ENCODE results near the gene BCAP31. TPM values are rescaled to one million over a fixed set of nuclear protein-coding genes. Genes with fewer than 3 reads are reported as not detected.
A peak's percentile ranks its signal among the peaks of the same experiment; 100 is the strongest.

BCAP31 gene
- total RNA-seq, 4 donors from 2014 or later: 37.6 to 113 (median 74.4) TPM

DNA sequence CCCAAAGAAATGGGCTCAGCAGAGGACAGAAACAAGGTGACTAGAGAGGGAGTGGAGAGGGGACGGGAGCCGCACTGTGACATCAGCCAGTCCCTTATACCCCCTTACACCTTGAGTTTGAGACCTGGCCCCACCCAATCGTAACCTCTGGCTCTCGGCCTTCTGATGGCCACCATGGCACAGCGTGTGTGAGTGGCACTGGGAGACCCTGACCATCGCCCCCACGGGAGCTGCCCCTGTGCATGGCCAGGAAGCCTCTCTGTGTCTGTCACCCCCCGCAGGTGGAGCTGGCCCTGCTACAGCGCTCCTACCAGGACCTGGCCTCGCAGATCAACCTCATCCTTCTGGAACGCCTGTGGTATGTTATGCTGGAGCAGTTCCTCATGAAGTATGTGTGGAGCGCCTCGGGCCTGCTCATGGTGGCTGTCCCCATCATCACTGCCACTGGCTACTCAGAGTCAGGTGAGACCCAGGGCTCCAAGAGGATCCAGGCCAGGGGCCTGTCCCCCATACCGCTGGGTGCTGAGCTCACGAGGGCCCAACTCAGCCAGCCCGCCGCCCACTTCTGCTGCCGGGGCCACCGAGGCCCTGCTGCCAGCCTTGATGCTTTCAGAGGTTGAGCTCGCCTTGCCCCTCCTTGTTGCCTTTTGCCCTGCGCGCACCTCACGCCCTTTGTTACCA, 4.9 kb upstream of the BCAP31 start:
- no peaks in the 10 kb centered on the region for H3K9me3 ChIP-seq
- 91% methylated on average over 23 of the region's 23 CpGs; no CpG with 5 or more reads in 1 of the 2 donors for WGBS, 2 donors (ENCODE audit: low coverage in 1 of 2)
- peaks cover 19 to 41% (median 35%) of the 10 kb centered on the region in 4 donors for H3K4me1 ChIP-seq
- H3K36me3 ChIP-seq: no peaks in the 10 kb centered on the region
- intact Hi-C loops (cut with DNase I; ENCODE audit: low total_unique reads): no loop called here
- no peak for DNase-seq
- H3K4me3 ChIP-seq: no peak overlapping the region
- in situ Hi-C loops (cut with MboI; ENCODE audit: low pct_ligation_motif_present in 1 of 4, low pct_unique_long_range_greater_than_20kb in 1 of 4, low sequenced_read_pairs in 3 of 4): no loop called here
- TF ChIP-seq, protein P1, sequence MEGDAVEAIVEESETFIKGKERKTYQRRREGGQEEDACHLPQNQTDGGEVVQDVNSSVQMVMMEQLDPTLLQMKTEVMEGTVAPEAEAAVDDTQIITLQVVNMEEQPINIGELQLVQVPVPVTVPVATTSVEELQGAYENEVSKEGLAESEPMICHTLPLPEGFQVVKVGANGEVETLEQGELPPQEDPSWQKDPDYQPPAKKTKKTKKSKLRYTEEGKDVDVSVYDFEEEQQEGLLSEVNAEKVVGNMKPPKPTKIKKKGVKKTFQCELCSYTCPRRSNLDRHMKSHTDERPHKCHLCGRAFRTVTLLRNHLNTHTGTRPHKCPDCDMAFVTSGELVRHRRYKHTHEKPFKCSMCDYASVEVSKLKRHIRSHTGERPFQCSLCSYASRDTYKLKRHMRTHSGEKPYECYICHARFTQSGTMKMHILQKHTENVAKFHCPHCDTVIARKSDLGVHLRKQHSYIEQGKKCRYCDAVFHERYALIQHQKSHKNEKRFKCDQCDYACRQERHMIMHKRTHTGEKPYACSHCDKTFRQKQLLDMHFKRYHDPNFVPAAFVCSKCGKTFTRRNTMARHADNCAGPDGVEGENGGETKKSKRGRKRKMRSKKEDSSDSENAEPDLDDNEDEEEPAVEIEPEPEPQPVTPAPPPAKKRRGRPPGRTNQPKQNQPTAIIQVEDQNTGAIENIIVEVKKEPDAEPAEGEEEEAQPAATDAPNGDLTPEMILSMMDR (IDR thresholded peaks at IDR 0.05): no peak
- no peak for TF ChIP-seq EP300 (IDR thresholded peaks at IDR 0.05; ENCODE audit: low read depth)
- TF ChIP-seq POLR2AphosphoS5 (IDR thresholded peaks at IDR 0.05): no peak
- TF ChIP-seq POLR2A (IDR thresholded peaks at IDR 0.05): no peak
- no peaks in the 10 kb centered on the region for H3K27me3 ChIP-seq
- H3K27ac ChIP-seq: no peak overlapping the region

DNA sequence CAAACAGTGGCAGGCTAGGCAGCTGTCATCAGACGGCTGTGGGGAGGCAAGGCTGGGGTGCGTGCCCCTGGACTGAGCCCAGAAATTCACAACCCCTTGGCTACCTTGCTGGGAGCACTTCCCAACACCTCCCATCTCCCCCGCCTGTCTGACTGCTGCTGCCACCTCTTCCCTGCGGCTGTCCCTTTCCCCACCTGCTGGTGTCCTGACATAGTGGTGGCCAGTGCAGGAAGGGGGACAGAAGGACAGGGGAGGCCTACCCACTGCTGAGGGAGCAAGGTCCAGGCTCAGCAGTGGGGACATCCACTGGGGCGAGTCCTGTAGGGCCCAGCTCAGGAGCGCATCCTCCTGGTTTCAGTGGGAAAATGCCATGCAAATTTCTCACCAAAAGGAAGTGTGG, 3.9 kb upstream of the BCAP31 start:
- H3K27me3 ChIP-seq: no peaks in the 10 kb centered on the region
- in situ Hi-C loops (cut with MboI; ENCODE audit: low pct_ligation_motif_present in 1 of 4, low pct_unique_long_range_greater_than_20kb in 1 of 4, low sequenced_read_pairs in 3 of 4): no loop called here
- 72% methylated on average over 6 of the region's 6 CpGs; no CpG with 5 or more reads in 1 of the 2 donors for WGBS, 2 donors (ENCODE audit: low coverage in 1 of 2)
- no peaks in the 10 kb centered on the region for H3K36me3 ChIP-seq
- H3K27ac ChIP-seq: peak overlapping the region; percentile 95 to 98 (median 97)
- no peak for DNase-seq
- no peak overlapping the region for H3K4me3 ChIP-seq
- no peak for TF ChIP-seq EP300 (IDR thresholded peaks at IDR 0.05; ENCODE audit: low read depth)
- intact Hi-C loops (cut with DNase I; ENCODE audit: low total_unique reads): no loop called here
- no peaks in the 10 kb centered on the region for H3K9me3 ChIP-seq
- H3K4me1 ChIP-seq: peaks cover 19 to 43% (median 35%) of the 10 kb centered on the region in 4 donors

DNA sequence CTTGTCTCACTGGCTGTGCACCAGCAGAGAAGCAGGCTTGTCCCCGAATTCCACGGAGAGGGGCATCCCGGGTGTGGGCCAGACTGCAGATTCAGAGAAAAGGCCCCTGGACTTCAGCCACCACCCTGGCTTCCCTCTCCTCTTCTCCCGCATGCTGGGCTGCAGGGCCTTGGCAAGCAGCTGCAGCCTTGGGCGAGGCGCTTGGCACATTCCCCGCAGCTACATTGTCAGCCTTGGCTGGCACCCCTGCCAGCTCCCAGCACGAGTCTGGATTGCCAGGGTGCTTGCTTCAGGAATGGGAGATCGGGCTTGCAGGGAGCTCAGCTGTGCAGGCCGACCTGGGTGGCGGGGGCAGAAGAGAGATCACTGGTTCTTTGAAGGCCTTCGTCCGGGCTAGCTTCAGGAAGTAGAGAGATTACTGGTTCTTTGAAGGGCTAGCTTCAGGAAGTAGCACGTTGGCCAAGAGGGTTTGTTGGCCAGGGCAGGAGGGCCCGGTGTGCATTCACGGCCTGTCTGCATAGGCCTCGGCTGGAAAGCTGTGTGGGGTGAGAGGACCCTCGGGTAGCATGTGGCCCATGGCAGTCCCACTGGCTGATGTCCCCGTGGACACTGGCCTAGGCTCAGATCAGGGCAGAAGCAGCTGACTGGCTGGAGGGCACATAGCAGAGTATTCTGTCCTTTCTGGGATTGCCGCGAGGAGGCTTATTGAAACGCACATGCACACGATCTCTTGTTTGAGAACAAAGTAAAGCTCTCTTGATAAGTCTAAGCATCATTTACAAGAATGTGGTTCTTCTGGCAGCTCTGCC, 3.1 kb upstream of the BCAP31 start:
- Histone ChIP-seq H3K27me3 (no peaks in the 10 kb centered on the region), H3K4me1 (peaks cover 25 to 51% (median 42%) of the 10 kb centered on the region in 4 donors), H3K9me3 (no peaks in the 10 kb centered on the region), H3K4me3 (peak overlapping the region in 2 of 4 donors; percentile 5 to 88), H3K27ac (peak overlapping the region; percentile 95 to 98 (median 97)), H3K36me3 (no peaks in the 10 kb centered on the region)
- peak; percentile 63 for DNase-seq
- TF ChIP-seq POLR2AphosphoS5 (IDR thresholded peaks at IDR 0.05): no peak
- TF ChIP-seq EP300 (IDR thresholded peaks at IDR 0.05; ENCODE audit: low read depth): no peak
- TF ChIP-seq, protein P1 (IDR thresholded peaks at IDR 0.05): no peak
- no peak for TF ChIP-seq POLR2A (IDR thresholded peaks at IDR 0.05)
- intact Hi-C loops (cut with DNase I; ENCODE audit: low total_unique reads): no loop called here
- WGBS, 2 donors (ENCODE audit: low coverage in 1 of 2): 0 to 47% methylated on average over 1 to 23 of the region's 23 CpGs
- in situ Hi-C loops (cut with MboI; ENCODE audit: low pct_ligation_motif_present in 1 of 4, low pct_unique_long_range_greater_than_20kb in 1 of 4, low sequenced_read_pairs in 3 of 4): no loop called here

DNA sequence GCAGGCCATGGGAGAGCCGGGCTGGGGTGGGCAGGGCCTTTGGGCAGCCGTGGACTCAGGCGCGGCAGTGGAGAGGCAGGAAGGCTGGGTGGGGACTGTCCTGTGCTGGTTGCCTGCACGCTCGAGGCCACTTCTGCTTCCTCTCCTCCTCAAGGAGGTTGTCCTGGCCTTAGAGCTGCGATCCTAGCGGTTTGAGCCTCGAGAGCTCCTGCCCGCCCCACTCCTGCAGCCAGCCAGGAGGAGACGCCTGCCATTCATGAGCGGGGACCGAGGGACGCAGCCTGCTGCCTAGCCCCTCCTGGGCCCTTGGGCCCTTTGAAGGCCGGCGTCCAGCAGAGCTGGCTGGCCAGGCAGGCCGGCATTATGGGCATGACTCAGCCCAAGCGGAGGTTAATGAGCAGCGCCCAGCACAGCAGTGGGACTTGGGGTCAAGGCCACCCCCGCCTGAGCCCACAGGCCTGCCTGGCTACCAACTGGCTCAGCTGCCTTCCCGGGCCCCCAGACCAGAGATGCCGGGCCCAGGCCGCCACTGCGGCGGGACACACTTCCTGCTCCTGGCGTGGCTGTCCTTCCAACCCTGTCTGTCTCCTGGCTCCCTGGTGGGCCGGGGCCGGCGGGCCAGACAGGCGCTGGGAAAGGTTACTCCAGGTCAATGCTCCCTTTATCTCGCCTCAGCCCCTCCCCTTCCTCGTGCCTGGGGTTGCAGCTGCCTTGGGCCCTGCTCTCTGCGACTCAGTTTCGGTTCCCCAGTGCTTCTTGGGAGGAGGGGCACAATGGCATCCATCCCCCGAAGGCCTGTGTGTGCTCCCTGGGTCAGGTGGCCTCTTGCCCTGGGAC, 2.3 kb upstream of the BCAP31 start:
- H3K4me3 ChIP-seq: peak overlapping the region in 2 of 4 donors; percentile 5 to 88

More for the DNA sequence above, 2.3 kb upstream of the BCAP31 start:
- no peaks in the 10 kb centered on the region for H3K36me3 ChIP-seq
- peaks cover 25 to 56% (median 44%) of the 10 kb centered on the region in 4 donors for H3K4me1 ChIP-seq
- TF ChIP-seq POLR2AphosphoS5 (IDR thresholded peaks at IDR 0.05): peak in 1 of 3 donors; percentile 7
- TF ChIP-seq POLR2A (IDR thresholded peaks at IDR 0.05): no peak
- DNase-seq: peak; percentile 71
- no peaks in the 10 kb centered on the region for H3K27me3 ChIP-seq
- WGBS, 2 donors (ENCODE audit: low coverage in 1 of 2): 46% methylated on average over 29 of the region's 35 CpGs; no CpG with 5 or more reads in 1 of the 2 donors
- no peaks in the 10 kb centered on the region for H3K9me3 ChIP-seq
- intact Hi-C loops (cut with DNase I; ENCODE audit: low total_unique reads): no loop called here
- in situ Hi-C loops (cut with MboI; ENCODE audit: low pct_ligation_motif_present in 1 of 4, low pct_unique_long_range_greater_than_20kb in 1 of 4, low sequenced_read_pairs in 3 of 4): no loop called here
- H3K27ac ChIP-seq: peak overlapping the region; percentile 95 to 98 (median 97)

Data from transverse colon (tissue), 4 donors.